IMR-90 (cell line): ENCODE measurements around the gene RIC3.

Source experiments
- BHLHE40 ChIP-seq: fragments of 150-350 bp; IDR thresholded peaks from 2 replicates; pipeline ENCODE4 v1.6.1; 2016; ENCODE audit warnings: mild to moderate bottlenecking, low read depth, low read length
- CHD1 ChIP-seq: IDR thresholded peaks from 2 replicates; pipeline ENCODE4 v1.6.1; 2012; ENCODE audit warnings: low read depth, low read length, improper control_type of control experiment
- NFE2L2 ChIP-seq: fragments of 150-350 bp; IDR thresholded peaks from 2 replicates; pipeline ENCODE4 v1.6.1; 2016; ENCODE audit warnings: low read depth, mild to moderate bottlenecking, low read length
- POLR2A ChIP-seq: IDR thresholded peaks from 2 replicates; pipeline ENCODE4 v1.6.1; 2012; ENCODE audit warnings: mild to moderate bottlenecking, low read depth, low read length
- RAD21 ChIP-seq: IDR thresholded peaks from 2 replicates; pipeline ENCODE4 v1.6.1; 2012; ENCODE audit warnings: low read length, improper control_type of control experiment
- SMC3 ChIP-seq: fragments of 150-350 bp; IDR thresholded peaks from 2 replicates; pipeline ENCODE4 v1.6.1; 2016; ENCODE audit warnings: low read depth, mild to moderate bottlenecking, antibody characterized with exemption, low read length, moderate library complexity
- TF ChIP-seq, protein P1 (sequence below): conservative IDR thresholded peaks from 2 replicates; pipeline ENCODE4 v1.5.1; 2012; ENCODE audit warnings: mild to moderate bottlenecking, low read depth, low read length, improper control_type of control experiment
- TF ChIP-seq, protein P2 (sequence below): fragments of 150-350 bp; IDR thresholded peaks from 2 replicates; pipeline ENCODE4 v1.6.1; 2017; ENCODE audit warnings: mild to moderate bottlenecking, antibody characterized with exemption, low read length, low read depth

DNA sequence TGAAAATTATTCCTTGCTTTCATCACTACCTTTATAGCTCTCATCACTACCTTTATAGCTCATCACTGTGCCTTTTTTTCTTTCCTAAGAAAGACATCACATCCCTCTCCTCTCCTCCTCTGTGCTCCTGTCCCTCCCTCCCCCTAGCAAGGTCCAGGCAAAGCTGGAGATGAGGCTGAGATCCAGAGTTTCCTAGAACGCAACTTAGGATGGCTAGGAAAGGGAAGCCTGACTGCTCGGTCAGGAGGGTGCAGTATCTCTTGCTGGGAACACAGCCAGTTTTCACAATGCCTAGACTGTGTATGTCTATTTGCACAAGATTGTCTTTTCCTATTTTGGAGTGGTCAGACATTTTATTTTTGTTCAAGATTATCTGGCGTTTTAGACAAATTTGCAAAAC, 63.2 kb downstream of the RIC3 start:
- TF ChIP-seq POLR2A (no peak), CHD1 (no peak), SMC3 (no peak), NFE2L2 (no peak), RAD21 (no peak), BHLHE40 (no peak)
- TF ChIP-seq, protein P1, sequence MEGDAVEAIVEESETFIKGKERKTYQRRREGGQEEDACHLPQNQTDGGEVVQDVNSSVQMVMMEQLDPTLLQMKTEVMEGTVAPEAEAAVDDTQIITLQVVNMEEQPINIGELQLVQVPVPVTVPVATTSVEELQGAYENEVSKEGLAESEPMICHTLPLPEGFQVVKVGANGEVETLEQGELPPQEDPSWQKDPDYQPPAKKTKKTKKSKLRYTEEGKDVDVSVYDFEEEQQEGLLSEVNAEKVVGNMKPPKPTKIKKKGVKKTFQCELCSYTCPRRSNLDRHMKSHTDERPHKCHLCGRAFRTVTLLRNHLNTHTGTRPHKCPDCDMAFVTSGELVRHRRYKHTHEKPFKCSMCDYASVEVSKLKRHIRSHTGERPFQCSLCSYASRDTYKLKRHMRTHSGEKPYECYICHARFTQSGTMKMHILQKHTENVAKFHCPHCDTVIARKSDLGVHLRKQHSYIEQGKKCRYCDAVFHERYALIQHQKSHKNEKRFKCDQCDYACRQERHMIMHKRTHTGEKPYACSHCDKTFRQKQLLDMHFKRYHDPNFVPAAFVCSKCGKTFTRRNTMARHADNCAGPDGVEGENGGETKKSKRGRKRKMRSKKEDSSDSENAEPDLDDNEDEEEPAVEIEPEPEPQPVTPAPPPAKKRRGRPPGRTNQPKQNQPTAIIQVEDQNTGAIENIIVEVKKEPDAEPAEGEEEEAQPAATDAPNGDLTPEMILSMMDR, result no peak
- TF ChIP-seq, protein P2, sequence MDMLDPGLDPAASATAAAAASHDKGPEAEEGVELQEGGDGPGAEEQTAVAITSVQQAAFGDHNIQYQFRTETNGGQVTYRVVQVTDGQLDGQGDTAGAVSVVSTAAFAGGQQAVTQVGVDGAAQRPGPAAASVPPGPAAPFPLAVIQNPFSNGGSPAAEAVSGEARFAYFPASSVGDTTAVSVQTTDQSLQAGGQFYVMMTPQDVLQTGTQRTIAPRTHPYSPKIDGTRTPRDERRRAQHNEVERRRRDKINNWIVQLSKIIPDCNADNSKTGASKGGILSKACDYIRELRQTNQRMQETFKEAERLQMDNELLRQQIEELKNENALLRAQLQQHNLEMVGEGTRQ, result no peak
